Suppressor macrophage (primary cell): ENCODE results near the gene KRT10.
"Not testable (repeated sequence)": the region's sequence is repeated elsewhere in the genome, so short reads cannot be mapped to it uniquely, and the experiment has no call there.

ENCODE experiments used
- DNase-seq, 4 experiments: peaks; one replicate each; pipeline ENCODE4 v3.0.0-alpha.2; 2020 to 2022

KRT10 gene

GRCh38 chr17:40832840-40833239 lies 10.4 kb upstream of the KRT10 start:
- DNase-seq, result no peak

- no peak for DNase-seq
Observed at GRCh38 chr17:40830085-40830776, 7.8 kb upstream of the KRT10 start.

GRCh38 chr17:40828454-40829044 lies 6.1 kb upstream of the KRT10 start:
- no peak for DNase-seq

GRCh38 chr17:40827746-40828453 lies 5.5 kb upstream of the KRT10 start:
- no peak for DNase-seq

GRCh38 chr17:40825599-40825998 lies 3.2 kb upstream of the KRT10 start:
- DNase-seq, result no peak

- no peak for DNase-seq
Observed at GRCh38 chr17:40824015-40824832, 1.8 kb upstream of the KRT10 start.

- no peak for DNase-seq
Observed at GRCh38 chr17:40821536-40821935, 878 bp downstream of the KRT10 start.

GRCh38 chr17:40820228-40820838 lies 2.1 kb downstream of the KRT10 start:
- no peak for DNase-seq

GRCh38 chr17:40819528-40820125 lies 2.8 kb downstream of the KRT10 start:
- peak in 1 of 4 experiments; percentile 3 for DNase-seq

- peak; percentile 89 to 96 (median 93) for DNase-seq
Observed at GRCh38 chr17:40818733-40819527, 3.5 kb downstream of the KRT10 start.

- DNase-seq, result no peak
Observed at GRCh38 chr17:40818343-40818732, 4.1 kb downstream of the KRT10 start.

- no peak for DNase-seq
Observed at GRCh38 chr17:40817103-40817682, 5.2 kb downstream of the KRT10 start.

GRCh38 chr17:40816569-40816968 lies 5.8 kb downstream of the KRT10 start:
- no peak for DNase-seq

- DNase-seq, result no peak
Observed at GRCh38 chr17:40815381-40815780, 7.0 kb downstream of the KRT10 start.

- not testable (repeated sequence) for DNase-seq
Observed at GRCh38 chr17:40814657-40815056, 7.8 kb downstream of the KRT10 start.

GRCh38 chr17:40813804-40814203 lies 8.6 kb downstream of the KRT10 start:
- no peak for DNase-seq

GRCh38 chr17:40812639-40813038 lies 9.8 kb downstream of the KRT10 start:
- DNase-seq, result no peak

GRCh38 chr17:40810494-40810893 lies 11.9 kb downstream of the KRT10 start:
- DNase-seq, result no peak

GRCh38 chr17:40809721-40810421 lies 12.5 kb downstream of the KRT10 start:
- no peak for DNase-seq

GRCh38 chr17:40806131-40806530 lies 16.3 kb downstream of the KRT10 start:
- DNase-seq, result no peak
